Glomerular visceral epithelial cell (primary cell): ENCODE results near the gene TRIM31.
A peak's percentile ranks its signal among the peaks of the same experiment; 100 is the strongest.

Experiments used
- DNase-seq: peaks from one replicate; pipeline ENCODE4 v3.0.0-alpha.2; 2016; ENCODE audit errors: extremely low spot score

TRIM31 gene

DNA sequence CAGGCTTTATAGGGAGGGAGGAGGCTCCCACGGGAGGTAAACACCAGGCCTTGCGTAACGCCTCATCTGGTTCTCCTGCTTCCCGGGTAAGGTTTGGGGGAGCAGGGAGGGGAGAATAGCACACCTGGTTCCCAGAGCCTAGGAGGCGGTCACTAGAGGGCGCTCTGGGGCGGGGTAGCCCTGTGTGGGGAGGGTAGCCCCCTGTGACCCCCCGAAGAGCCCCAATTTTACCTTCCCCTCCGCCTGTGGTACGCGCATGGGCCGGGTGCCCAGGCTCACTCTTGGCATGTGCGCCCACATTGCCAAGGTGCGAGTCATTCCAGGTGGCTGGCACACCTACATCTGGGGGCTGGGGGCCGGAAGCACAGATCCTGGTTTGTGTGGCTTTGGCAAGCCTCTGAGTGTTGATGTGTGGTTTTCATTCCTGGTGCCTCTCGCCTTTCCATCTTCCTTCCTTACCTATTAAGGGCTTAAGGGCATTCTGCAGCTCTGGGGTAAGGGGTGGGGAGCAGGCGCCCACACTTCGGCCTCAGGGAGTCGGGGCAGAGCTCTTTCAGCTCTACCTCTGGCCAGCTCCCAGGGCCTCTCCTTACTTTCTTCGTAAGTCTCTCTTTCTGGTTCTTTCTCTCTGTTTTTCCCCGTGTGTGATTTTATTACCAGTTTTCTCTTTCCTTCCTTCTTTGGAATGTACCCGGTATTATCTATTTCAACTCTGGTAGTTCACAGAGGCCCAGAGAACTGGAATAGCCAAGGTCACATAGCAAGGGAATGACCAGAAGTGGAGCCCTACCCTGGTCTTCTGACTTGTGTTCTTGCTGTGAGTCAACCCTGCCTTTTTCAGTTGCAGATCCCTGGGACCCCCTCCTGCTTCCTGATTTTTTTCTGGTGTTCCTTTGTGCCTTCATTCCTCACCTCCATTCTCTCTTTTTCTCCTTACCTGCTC is 36.8 kb downstream of the TRIM31 start:
- peak; percentile 72 for DNase-seq

DNA sequence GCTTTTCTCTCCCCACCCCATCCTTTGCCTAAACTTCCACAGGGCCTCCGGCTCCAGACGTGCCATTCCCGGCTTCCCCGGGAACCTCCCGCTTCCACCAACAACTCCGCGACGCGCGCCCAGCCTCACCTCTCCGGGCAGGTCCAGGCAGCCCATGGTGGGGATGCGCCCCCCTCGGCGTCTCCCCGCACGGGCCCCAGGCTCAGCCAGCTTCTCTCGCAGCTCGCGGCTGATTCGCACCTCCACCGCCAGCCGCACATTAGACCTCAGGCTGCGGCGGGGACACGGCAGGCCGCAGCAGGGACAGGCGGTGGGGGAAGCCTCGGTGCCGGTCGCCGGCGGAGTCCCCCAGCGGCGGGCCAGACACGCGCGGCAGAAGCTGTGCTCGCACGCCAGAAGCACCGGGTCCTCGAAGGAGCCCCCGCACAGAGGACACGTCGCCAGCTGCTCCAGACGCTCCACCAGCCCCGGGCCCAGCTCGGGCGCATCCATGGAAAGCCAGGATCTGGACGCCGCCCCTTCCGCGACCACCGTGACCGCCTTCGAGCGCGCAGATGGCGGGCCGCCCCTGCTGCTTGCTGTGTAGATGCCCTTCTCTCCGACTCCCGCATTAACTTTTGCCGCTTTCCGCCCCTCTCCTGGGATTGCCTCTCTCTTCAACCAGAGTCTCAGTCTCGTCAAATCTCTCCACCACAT is 37.6 kb downstream of the TRIM31 start, which contains the start of gene RNF39:
Gene RNF39 (minus strand): TSS at position 676 of the 696 bp plus-strand sequence. CDS start 184 bp downstream, at position 492.
- no peak for DNase-seq

DNA sequence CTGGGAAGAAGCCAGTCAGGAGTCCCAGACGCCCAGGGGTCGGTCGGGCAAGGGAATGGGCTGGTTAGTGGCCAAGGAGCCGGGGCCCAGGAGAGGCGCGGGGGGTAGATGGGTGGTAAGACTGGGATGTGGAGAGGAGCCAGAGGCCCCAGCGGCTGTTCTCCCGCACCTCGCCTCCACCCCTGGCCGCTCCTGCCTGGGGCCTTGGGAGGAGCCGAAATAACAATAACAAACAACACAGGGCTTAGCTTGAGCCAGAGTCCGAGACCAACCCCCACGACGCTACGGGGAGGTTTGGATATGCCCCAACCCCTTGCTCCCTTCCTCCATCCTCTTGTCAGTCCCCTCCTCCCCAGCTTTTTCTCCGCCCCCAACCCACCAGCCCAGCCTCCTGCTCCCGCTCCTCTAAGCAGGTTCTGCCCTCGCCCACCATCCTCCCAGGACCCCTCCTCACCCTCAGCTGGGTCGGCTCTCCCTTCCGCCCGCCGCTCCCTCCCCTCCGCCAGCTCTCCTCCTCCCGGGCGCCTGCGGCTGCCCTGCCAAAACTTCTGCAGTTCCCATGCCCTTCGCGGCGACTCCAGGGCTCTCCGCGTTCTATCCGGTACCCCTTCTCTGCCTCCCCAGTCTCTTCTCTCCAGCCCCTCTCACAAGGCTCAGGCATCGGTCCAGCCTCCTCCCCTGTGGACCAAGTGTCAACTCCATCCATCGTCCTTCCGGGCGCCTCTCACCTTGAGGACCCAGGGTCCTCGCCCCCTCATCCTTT is 38.4 kb downstream of the TRIM31 start:
- no peak for DNase-seq

DNA sequence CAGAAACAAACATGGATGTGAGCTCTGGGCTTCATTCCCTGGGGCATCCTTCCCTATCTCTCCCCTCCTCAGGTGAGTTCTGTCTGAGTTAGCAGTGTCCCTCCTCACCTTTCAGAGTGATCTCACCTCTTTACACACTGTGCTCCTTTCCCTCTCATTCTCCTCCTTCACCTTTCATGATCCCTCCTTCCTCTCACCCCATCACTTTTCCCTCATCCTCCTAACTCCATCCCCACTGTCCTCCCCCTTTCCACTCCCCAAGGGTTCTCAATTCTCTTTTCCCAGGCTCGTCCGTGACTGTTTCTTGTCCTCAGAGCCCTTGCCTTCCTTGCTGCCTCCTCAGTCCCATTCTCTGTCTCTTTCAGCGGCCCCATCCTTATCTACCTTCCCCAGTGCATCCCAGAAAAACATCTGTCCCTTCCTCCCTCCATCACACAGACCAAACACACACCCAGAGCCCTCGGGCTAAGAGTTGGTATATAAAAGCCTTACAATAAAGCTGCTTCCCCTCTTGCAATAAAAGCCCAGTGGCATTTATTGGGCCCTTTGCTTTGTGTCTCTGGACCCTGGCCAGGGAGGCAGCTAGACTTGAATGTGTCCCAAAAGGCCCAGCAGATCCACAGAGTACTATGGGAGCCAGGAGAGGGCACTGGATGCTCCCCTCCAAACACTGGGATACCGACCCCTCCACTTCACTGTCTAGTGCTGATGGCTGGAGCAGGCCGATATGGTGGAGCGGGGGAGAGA is 39.2 kb downstream of the TRIM31 start:
- DNase-seq: no peak

DNA sequence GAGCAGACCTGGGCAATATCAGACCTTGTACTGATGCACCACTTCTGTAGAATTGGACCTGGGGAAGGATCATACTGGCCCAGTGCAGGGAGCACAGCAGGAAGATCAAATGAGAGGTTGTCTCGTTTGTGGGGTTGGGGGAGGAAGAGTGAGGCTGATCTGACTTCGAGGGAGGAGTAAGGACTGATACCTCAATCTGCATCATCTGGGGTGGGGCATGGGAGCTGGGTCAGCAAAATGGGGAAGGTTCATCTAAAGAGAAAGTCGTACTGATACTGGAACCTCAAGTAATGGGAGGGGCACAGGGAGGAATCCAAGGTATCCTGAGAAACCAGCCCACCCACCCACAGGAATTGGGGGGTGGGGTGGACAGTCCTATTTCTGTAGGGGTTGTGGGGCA is 41.0 kb downstream of the TRIM31 start:
- no peak for DNase-seq

DNA sequence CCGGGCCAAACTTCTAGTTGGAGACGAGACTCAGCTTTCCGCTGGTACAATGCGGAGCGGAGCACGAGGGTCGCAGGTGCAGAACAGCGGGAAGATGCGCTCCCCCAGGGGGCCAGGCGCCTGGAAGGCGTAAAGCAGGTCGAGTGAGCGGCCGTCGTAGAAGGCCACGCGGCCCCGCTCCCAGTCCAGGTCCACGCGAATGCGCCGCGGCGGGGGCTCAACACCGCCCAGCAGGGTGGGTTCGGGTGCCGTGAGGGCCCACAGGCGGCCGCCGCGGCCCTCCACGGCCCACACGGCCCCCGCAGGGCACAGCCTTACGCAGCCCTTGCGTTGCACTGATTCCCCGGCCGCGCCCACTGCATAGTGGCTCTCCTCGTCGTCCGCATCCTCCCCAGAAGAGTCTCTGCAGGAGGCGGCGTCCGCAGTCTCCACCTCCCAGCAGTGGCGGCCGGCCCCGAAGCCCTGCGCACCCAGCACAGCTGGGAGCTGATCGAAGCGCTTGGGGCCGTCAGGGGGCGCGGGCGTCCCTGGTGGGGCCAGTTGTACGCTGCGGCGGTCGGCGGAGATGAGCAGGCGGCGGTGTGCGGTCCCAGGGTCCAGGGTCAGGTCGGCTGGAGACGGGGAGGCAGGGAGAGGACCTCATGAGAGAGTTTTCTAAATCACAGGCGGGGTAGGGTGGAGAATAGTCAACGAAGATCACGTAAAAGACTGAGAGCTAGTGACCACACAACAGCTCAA is 41.6 kb downstream of the TRIM31 start:
- no peak for DNase-seq

DNA sequence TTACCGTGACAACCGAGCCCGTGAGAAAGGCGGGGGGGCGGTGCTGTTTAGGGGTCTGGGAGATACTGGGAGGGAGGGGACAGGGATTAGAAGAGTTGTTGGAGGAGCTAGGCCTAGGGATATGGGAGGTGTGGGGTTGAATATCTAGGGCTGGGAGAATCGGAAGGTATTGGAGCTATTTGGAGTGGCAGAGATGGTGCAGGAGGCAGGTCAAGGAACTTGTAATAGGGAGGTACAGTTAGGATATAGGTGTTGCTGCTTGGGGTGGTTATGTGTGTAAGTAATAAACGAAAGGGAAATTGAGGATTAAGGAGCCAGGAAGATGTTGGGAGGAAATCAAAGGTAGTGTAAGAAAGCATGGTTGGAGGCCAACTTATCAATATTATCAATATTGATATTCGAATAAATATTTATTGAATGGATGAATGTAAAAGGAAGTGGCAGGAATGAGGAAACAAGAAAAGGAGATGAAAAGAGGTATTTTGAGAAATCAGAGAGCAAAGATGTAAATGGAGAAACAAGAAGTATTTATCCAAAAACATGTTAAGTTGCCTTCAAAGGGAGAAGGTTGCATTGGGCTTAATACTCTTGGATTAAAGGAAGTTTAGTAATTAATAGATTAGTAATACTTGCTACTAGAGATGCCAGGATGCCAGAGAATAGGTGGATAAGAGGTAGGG is 45.3 kb downstream of the TRIM31 start:
- DNase-seq: no peak

DNA sequence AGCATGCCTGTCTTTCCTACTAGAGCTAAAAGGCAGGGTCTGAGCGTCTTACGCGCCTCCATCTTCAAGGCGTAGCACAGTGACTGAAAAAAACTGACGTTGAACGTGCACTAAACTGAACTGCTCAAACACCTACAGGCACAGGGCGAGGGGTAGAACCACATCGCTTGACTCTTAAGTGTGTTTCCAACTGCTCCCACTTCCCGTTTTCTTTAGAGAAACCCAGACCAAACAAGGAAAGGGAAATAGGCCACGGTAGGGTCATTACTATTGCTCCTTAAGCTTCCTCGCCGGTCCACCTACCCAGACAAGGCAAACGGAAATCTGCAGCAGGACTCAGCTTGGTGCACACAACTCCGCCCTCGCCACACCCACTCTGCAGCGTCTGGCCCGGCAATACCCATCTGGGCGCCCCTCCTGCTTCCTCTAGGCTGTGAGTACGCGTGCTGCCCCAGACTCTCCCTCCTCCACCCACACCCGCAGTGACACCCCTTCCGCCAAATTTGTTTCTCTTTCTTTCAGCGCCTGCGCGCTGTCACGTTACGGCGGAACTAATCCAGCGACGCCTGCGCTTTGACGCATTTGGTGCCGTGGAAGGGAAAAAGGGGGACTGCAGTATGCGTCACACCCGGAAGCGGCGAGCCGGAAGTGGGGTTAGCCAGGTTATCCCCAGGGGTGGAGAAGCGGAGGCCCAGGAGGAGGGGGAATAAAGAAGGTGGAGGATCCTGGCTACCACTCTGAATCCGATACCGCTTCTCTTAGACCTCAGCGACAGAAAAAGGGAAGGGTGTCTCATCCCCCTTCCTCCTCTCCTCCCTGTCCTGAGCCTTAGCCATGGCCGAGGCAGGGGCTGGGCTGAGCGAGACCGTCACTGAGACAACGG is 46.1 kb downstream of the TRIM31 start, which contains the start of gene PPP1R11:
Gene PPP1R11 (plus strand): TSS at position 622 of the 883 bp plus-strand sequence. CDS start 213 bp downstream, at position 835.
- DNase-seq: peak; percentile 99

DNA sequence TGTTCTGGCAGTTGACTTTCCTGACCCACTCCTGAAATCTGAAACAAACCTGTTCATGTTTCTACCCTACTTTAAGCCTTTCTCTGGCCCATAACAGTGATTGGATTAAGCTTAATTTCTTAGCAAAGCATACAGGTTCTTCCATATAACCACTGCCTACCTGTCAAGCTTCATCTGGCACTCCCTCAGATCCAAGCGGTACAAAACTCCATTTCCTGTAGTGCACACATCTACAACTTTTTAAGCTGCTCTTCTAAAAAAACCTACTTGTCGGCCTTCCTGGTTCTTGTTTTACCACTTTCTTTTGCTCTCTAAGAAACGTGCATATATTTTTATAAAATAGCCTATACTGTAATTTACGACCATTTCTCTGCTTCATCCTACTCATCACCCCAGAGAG is 46.8 kb downstream of the TRIM31 start:
- no peak for DNase-seq

DNA sequence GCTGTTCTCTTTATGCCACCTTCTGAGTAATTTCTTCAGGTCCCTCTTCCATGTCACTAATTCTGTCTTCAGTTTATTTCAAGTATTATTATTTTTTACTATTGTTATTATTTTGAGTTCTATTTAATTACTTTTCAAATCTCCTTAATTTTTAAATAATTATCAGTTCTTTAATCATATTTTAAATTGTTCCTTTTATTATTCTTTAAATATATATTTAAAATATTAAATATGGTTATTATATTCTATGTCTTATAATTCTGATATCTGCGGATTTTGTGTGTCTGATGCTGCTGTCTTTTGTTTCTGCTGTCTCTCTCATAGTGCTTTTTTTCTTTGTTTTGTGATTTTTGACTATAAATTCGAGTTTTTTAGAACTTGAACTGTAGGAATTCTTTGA is 49.6 kb downstream of the TRIM31 start:
- no peak for DNase-seq

DNA sequence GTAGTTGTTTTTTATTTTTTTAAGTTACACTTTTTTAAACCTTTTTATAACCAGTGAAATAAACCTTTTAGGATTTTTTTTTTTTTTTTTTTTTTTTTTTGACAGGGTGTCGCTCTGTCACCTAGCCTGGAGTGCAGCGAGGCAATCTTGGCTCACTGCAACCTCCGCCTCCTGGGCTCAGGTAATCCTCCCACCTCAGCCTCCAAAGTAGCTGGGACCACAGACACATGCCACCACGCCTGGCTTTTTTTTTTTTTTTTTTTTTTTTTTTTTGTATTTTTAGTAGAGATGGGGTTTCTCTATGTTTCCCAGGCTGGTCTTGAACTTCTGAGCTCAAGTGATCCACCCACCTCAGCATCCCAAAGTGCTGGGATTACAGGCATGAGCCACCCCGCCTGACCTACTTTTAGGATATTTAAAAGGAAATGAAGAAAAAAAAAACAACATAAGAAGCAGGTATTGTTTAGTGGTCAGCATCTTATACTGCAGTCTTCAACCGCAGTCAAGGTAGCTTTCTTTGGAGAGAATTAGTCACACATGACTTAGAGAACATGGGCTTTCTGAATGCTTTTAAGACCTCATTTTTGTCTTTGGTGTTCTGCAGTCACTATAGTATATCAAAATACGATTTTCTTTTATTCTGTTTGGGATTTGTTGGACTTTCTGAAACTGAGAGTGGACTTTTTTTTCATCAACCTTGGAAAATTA is 50.3 kb downstream of the TRIM31 start:
- no peak for DNase-seq

DNA sequence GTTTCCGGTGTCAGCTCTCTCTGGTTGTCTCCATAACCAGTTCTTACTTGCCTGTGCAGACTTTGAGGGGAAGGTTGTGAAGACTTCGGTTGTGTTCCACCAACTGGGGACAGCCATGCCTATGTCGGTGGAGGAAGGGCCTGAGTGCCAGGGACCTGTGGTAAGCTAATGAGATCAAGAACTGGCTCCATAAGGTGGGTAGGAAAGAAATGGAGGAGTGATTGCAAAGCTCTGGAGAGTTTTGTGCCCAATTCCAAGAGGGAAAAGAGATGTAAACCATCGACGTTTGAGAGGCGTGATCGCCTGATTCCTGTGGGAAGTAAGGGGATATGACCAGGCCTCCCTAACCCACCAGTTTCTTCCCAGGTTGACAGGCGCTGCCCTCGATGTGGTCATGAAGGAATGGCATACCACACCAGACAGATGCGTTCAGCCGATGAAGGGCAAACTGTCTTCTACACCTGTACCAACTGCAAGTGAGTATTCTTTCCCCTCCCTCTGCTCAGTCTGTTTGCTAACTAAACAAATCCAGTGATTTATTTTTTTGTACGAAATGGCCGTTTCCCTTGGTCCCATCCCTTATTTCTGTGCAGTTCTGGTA is 50.9 kb downstream of the TRIM31 start:
- no peak for DNase-seq

DNA sequence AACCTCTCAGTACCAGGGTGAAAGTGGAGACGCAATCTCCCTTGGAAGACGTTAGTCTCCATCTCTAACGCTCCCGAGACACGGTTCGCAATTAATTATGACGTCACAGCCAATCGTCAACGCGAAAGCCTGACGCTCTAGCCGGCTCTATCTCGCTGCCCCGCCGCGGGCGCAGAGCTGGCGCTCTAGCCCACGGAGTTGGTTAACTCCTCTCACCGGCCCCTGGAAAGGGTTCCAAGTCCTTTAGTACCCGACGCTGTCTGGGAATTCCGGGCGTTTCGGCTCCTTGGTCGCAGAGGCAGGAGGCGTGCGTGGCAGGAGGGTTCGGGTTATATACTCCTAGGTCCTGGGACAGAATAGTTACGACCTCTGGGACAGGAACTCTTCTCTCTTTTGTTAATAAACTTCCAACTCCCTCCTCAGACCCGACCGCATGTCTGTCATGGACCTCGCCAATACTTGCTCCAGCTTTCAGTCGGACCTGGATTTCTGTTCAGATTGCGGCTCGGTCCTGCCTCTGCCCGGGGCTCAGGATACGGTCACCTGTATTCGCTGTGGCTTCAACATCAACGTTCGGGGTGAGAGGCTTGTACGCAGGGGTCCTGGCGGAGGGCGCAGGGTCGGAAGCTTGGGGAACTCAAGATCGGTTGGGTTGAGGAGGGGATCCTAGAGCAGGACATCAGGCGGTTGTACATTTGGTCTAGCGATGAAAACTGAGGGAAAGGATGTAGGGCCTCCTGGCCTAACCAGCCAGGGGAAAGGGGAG is 51.6 kb downstream of the TRIM31 start, which contains the start of gene POLR1H:
Gene POLR1H (plus strand): TSS at position 174 of the 766 bp plus-strand sequence. CDS start 260 bp downstream, at position 434.
- peak; percentile 94 for DNase-seq

DNA sequence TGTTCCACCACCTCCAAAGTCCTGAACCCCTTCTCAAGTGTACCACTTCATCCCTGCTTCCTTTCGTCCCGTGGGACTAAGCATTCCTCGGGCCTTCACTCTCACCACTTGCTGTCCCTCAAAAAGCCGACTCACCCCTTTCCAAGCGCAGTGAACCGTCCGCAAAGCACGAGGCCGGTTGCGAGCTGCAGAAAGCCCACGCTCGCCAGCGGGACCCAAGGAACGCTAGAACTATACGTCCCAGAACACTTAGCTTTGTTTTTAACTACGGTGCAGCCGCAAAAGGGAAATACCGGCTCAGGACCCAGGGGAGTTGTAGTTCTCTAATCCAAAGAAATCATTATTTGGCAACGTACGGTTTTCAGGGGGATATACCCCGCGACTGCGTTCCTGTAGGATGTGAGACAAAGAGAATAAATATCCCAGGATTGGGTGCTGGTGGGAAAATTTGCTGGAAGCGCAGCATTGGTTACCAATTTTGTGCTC is 52.2 kb downstream of the TRIM31 start:
- peak; percentile 17 for DNase-seq

DNA sequence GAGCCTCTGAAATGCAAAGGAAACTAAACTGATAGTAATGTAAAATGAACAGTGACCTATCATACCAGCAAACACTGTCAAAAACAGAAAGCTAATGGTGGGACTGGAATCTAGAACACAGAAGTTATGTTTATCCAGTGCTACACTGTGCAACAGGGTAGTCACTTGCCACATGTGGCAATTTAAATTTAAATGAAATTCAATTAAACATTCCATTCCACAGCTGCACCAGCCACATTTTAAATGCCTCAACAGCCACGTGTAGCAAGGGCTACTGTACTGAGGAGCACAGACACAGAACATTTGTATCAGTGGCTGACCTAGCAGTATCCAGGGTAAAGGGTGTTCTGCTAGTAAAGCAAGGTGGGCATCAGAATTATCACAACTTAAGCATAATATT is 57.4 kb downstream of the TRIM31 start:
- no peak for DNase-seq

DNA sequence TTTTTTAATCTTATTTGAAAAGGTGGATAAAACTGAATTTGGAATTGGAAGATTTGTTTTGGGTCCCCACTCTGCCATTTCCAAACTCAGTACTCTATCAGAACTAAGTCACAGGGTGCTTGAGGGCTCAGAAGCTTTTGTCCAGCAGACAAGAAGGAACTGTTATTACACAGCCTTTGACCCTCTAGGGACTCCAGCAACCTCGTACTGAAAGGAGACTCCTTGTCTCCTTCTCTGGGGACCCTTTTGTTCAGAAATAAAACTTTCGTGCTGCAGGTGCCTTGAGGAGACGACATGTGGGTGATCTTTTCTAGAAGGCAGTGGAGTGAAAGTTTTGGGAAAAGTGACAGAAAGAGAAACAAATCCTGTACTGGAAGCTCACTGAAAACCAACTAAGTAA is 59.2 kb downstream of the TRIM31 start:
- DNase-seq: no peak
